GM23338 (cell line): ENCODE data around the gene RUFY1. TPM values are rescaled to one million over a fixed set of nuclear protein-coding genes. Genes with fewer than 3 reads are reported as not detected.

Experiments
- ATAC-seq: fragments of 200-7000 bp; cut with Tn5 transposase; 3 replicates; pipeline ENCODE4 v1.9.1; 2020
- DNase-seq: peaks from one replicate; pipeline ENCODE4 v3.0.0-alpha.2; 2015; ENCODE audit warnings: low spot score
- H2AFZ ChIP-seq: fragments of 200-600 bp; sonication (generic); 2 replicates; pipeline ENCODE4 v1.8.0; 2016; ENCODE audit warnings: antibody characterized with exemption, mild to moderate bottlenecking, moderate library complexity
- H3F3A ChIP-seq: fragments of 200-600 bp; sonication (generic); replicated peaks from 2 replicates; pipeline ENCODE4 v1.8.0; 2017; ENCODE audit warnings: antibody characterized with exemption, mixed run types, low read depth
- H3K27ac ChIP-seq: fragments of 200-600 bp; sonication (generic); 2 replicates; pipeline ENCODE4 v1.6.1; 2016; ENCODE audit warnings: low read depth
- H3K27me3 ChIP-seq: fragments of 200-600 bp; sonication (generic); 2 replicates; pipeline ENCODE4 v1.8.0; 2016; ENCODE audit warnings: mild to moderate bottlenecking, mixed run types, moderate library complexity; ENCODE audit not compliant: insufficient read depth
- H3K36me3 ChIP-seq: fragments of 200-600 bp; sonication (generic); 2 replicates; pipeline ENCODE4 v1.8.0; 2016; ENCODE audit warnings: mild to moderate bottlenecking; ENCODE audit not compliant: insufficient read depth
- H3K4me1 ChIP-seq: fragments of 200-600 bp; sonication (generic); 2 replicates; pipeline ENCODE4 v1.8.0; 2016; ENCODE audit warnings: mild to moderate bottlenecking, moderate library complexity; ENCODE audit not compliant: insufficient read depth
- H3K4me2 ChIP-seq: fragments of 200-600 bp; sonication (generic); 2 replicates; pipeline ENCODE4 v1.7.1; 2017; ENCODE audit warnings: mixed run types
- H3K4me3 ChIP-seq: fragments of 200-600 bp; sonication (generic); 2 replicates; pipeline ENCODE4 v1.6.1; 2016; ENCODE audit warnings: mixed run types
- H3K79me2 ChIP-seq: fragments of 200-600 bp; sonication (generic); replicated peaks from 2 replicates; pipeline ENCODE4 v1.8.0; 2017; ENCODE audit warnings: mild to moderate bottlenecking; ENCODE audit not compliant: insufficient read depth
- H3K9me2 ChIP-seq: fragments of 200-600 bp; sonication (generic); 2 replicates; pipeline ENCODE4 v1.8.0; 2017; ENCODE audit not compliant: insufficient read depth
- H4K20me1 ChIP-seq: fragments of 200-600 bp; sonication (generic); replicated peaks from 2 replicates; pipeline ENCODE4 v1.8.0; 2017; ENCODE audit warnings: mild to moderate bottlenecking; ENCODE audit not compliant: insufficient read depth
- H3K27ac Mint-ChIP-seq: 2 replicates; pipeline ENCODE4 v1.8.0; 2020; ENCODE audit warnings: inconsistent platforms, mild to moderate bottlenecking, moderate library complexity, mixed read lengths
- H3K27me3 Mint-ChIP-seq: 3 replicates; pipeline ENCODE4 v1.8.0; 2022; ENCODE audit warnings: low read depth, mild to moderate bottlenecking, moderate library complexity, mixed read lengths, inconsistent platforms; ENCODE audit not compliant: insufficient read depth, poor library complexity
- H3K36me3 Mint-ChIP-seq: 3 replicates; pipeline ENCODE4 v1.8.0; 2021; ENCODE audit warnings: low read depth, mild to moderate bottlenecking, inconsistent platforms, moderate library complexity, mixed read lengths
- H3K4me1 Mint-ChIP-seq: 3 replicates; pipeline ENCODE4 v1.8.0; 2020; ENCODE audit warnings: mild to moderate bottlenecking, inconsistent platforms, mixed read lengths
- H3K4me3 Mint-ChIP-seq: 3 replicates; pipeline ENCODE4 v1.8.0; 2021; ENCODE audit warnings: moderate library complexity, mild to moderate bottlenecking, inconsistent platforms, mixed read lengths
- H3K9me3 Mint-ChIP-seq: 3 replicates; pipeline ENCODE4 v1.8.0; 2020; ENCODE audit warnings: moderate library complexity, mild to moderate bottlenecking, inconsistent platforms, mixed read lengths
- CREB1 ChIP-seq: fragments of 250-450 bp; sonication (Bioruptor Pico); IDR thresholded peaks from 2 replicates; pipeline ENCODE4 v1.5.0; 2020; ENCODE audit warnings: low read depth, mild to moderate bottlenecking, moderate library complexity
- EZH2 ChIP-seq: fragments of 200-600 bp; sonication (generic); IDR thresholded peaks from one replicate; pipeline ENCODE4 v1.8.0; 2017; ENCODE audit warnings: antibody characterized with exemption, mild to moderate bottlenecking, low read depth; ENCODE audit not compliant: unreplicated experiment
- EZH2phosphoT487 ChIP-seq: fragments of 200-600 bp; sonication (generic); IDR thresholded peaks from one replicate; pipeline ENCODE4 v1.8.1; 2018; ENCODE audit warnings: antibody characterized with exemption; ENCODE audit not compliant: unreplicated experiment
- JUNB ChIP-seq: IDR thresholded peaks from one replicate; pipeline ENCODE4 v1.6.1; 2016; ENCODE audit warnings: antibody characterized with exemption; ENCODE audit not compliant: unreplicated experiment
- NANOG ChIP-seq: IDR thresholded peaks from 2 replicates; pipeline ENCODE4 v1.6.1; 2016; ENCODE audit warnings: antibody characterized with exemption, borderline replicate concordance
- POLR2AphosphoS5 ChIP-seq: IDR thresholded peaks from 2 replicates; pipeline ENCODE4 v1.6.1; 2016; ENCODE audit warnings: antibody characterized with exemption, low read depth
- STAT1 ChIP-seq: IDR thresholded peaks from one replicate; pipeline ENCODE4 v1.6.1; 2016; ENCODE audit warnings: antibody characterized with exemption; ENCODE audit not compliant: unreplicated experiment
- ZNF114 ChIP-seq: fragments of 250-450 bp; sonication (Bioruptor Pico); IDR thresholded peaks from 2 replicates; pipeline ENCODE4 v1.5.0; 2020; ENCODE audit warnings: mild to moderate bottlenecking, moderate library complexity
- ZNF331 ChIP-seq: fragments of 250-450 bp; sonication (Bioruptor Pico); IDR thresholded peaks from 2 replicates; pipeline ENCODE4 v1.5.0; 2020; ENCODE audit warnings: low read depth, mild to moderate bottlenecking, moderate library complexity
- polyA plus RNA-seq: library from polyadenylated mRNA; unstranded; fragments of >200 nt; fragmentation: Nextera tagmentation; extraction: Ambion mirVana; gene quantifications from 2 replicates; pipeline ENCODE4 v1.2.1, GENCODE V29; 2016
- total RNA-seq: library from RNA; depleted of rRNA; stranded (reverse); fragments of >200 nt; shearing (Covaris generic); gene quantifications from 2 replicates; pipeline ENCODE4 v1.2.3, GENCODE V29; 2014
- TF ChIP-seq, protein P1 (sequence below): IDR thresholded peaks from 2 replicates; pipeline ENCODE4 v1.6.1; 2016; ENCODE audit warnings: antibody characterized with exemption
- TF ChIP-seq, protein P2 (sequence below), 2 experiments: fragments of 200-600 bp in 1 of 2; sonication (generic) in 1 of 2; conservative IDR thresholded peaks; 2 replicates each; pipeline versions ENCODE4 v1.5.1 to v1.6.1; 2016 to 2017; ENCODE audit warnings: antibody characterized with exemption in 2 of 2, low read depth in 2 of 2, mild to moderate bottlenecking in 2 of 2, moderate library complexity in 1 of 2
- TF ChIP-seq, protein P3 (sequence below): IDR thresholded peaks from one replicate; pipeline ENCODE4 v1.6.1; 2018; ENCODE audit warnings: antibody characterized with exemption; ENCODE audit not compliant: unreplicated experiment

RUFY1 gene
- total and polyA plus RNA-seq, 2 experiments from 2014 or later, result 25.3 to 31.6 TPM

DNA sequence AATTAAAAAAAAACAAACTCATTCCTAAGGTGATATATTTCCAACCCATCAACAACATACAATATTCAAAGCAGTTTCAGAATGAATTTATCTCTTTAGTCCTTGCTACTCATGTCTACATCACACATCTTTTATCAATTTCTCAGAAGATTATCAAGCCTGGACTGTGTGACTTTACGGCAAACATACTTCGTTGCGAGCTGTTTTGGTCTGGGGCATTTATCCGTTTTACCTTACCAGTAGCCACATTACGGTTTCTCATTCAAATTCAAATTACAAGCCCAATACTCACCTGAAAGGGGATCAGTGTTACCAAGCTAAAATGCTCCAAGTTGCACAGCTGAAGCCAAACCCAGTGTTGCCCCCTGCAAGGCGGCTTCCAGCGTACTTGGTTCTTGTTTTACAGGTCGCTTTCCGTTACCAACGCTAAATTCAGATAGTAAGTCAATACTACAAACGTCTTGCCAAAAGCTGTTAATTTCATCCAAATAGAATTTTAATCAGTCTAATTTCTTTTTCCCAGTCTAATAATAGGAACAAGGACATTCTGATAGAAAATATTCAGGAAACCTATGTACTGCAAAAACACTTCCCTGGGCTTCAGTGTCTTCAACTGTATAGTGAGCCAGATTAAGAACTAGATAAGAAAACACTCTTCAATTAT, 71.3 kb downstream of the RUFY1 start:
- H4K20me1 ChIP-seq, result peaks cover 56% of the 10 kb centered on the region
- peaks cover 28% of the 10 kb centered on the region for H3K27me3 Mint-ChIP-seq
- peaks cover 51% of the 10 kb centered on the region for H3F3A ChIP-seq
- peak overlapping the region; percentile 93 for H3K4me3 ChIP-seq
- no peaks in the 10 kb centered on the region; the same call in 1 of the 3 replicates for H3K9me3 Mint-ChIP-seq
- ATAC-seq (no peak), DNase-seq (no peak)
- no peaks in the 10 kb centered on the region for H3K9me2 ChIP-seq
- H3K4me2 ChIP-seq, result peak overlapping the region; percentile 81
- H3K27me3 ChIP-seq, result no peaks in the 10 kb centered on the region
- H2AFZ ChIP-seq, result no peak overlapping the region
- H3K36me3 ChIP-seq, result peaks cover 58% of the 10 kb centered on the region
- H3K79me2 ChIP-seq, result peaks cover 67% of the 10 kb centered on the region
- peaks cover 67% of the 10 kb centered on the region for H3K36me3 Mint-ChIP-seq
- peak overlapping the region; percentile 100 for H3K4me3 Mint-ChIP-seq
- peaks cover 55% of the 10 kb centered on the region for H3K4me1 Mint-ChIP-seq
- peak overlapping the region; percentile 92 for H3K27ac Mint-ChIP-seq
- H3K4me1 ChIP-seq, result peaks cover 39% of the 10 kb centered on the region
- TF ChIP-seq EZH2phosphoT487 (no peak), JUNB (no peak), EZH2 (no peak), ZNF114 (CRISPR knock-in tag) (no peak), POLR2AphosphoS5 (no peak; the same call in 1 of the 2 replicates), STAT1 (no peak), ZNF331 (CRISPR knock-in tag) (no peak)
- peak overlapping the region; percentile 63 for H3K27ac ChIP-seq

DNA sequence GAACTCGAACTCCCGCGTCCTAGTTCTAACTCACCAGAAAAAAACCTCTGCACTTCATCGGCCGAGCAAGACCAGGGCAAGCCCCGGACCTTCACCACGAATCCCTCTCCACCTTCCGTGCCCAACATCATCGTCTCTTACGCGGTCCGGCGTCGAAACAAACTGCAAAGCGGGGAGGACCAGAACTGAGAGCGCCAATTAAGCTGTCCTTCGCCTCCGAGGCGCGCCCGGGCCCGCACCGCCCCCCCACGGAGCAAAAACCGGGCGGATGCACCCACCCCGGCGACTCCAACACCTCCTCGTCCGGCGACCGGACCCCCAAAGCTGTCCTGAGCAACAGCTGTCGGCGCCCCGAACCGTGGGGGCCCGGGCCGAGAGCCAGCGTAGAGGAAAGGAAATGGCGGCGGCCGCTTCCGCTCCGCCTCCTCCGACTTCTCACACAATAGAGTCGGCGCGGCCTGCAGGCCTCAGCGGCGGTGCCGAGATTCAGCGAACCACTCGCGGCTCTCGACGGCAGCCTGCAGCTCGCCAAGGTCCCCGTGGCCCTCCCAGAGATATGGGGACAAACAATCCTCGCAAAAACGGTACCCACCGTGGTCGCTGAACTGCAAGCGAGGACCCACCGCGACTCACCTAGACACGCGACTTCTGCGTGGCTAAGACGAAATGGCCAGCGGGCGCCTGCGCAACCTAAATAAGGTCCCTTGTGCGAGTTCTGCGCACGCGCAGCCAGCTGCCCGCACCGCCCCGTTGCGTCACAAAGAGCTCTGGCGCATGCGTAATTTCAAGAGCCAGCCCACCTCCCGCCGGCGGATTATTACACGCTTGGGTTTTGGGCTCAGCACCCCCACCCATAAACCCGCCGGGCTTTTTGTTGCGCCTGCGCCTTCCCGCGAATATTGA, 72.9 kb downstream of the RUFY1 start, which contains the start of gene HNRNPH1:
TSS of gene HNRNPH1 (minus strand) at position 669 of the 903 bp plus-strand sequence. CDS start at position 131, 538 bp downstream.
- H3K4me1 ChIP-seq, result peaks cover 36% of the 10 kb centered on the region
- peaks cover 51% of the 10 kb centered on the region for H3K79me2 ChIP-seq
- peak; percentile 97 for DNase-seq
- H4K20me1 ChIP-seq, result peaks cover 42% of the 10 kb centered on the region
- peaks cover 43% of the 10 kb centered on the region for H3K36me3 ChIP-seq
- peak within 1 kb of the TSS; percentile 100 for H3K4me3 Mint-ChIP-seq
- H3K27me3 ChIP-seq, result no peaks in the 10 kb centered on the region
- ATAC-seq, result peak; percentile 45
- peak within 1 kb of the TSS; percentile 100 for H3K27ac Mint-ChIP-seq
- no peaks in the 10 kb centered on the region for H3K9me2 ChIP-seq
- H3K27ac ChIP-seq, result peak within 1 kb of the TSS; percentile 98
- H3F3A ChIP-seq, result peaks cover 35% of the 10 kb centered on the region
- H3K4me1 Mint-ChIP-seq, result peaks cover 43% of the 10 kb centered on the region
- H3K36me3 Mint-ChIP-seq, result peaks cover 51% of the 10 kb centered on the region
- H2AFZ ChIP-seq, result peak within 1 kb of the TSS; percentile 31
- no peaks in the 10 kb centered on the region; the same call in 1 of the 3 replicates for H3K9me3 Mint-ChIP-seq
- peaks cover 32% of the 10 kb centered on the region for H3K27me3 Mint-ChIP-seq
- peak within 1 kb of the TSS; percentile 93 for H3K4me3 ChIP-seq
- H3K4me2 ChIP-seq, result peak within 1 kb of the TSS; percentile 86
- TF ChIP-seq JUNB (no peak), NANOG (no peak), STAT1 (no peak), POLR2AphosphoS5 (peak; percentile 100), EZH2phosphoT487 (no peak), CREB1 (CRISPR knock-in tag) (peak; percentile 77), EZH2 (no peak), ZNF331 (CRISPR knock-in tag) (no peak), ZNF114 (CRISPR knock-in tag) (no peak)
- TF ChIP-seq, protein P1, sequence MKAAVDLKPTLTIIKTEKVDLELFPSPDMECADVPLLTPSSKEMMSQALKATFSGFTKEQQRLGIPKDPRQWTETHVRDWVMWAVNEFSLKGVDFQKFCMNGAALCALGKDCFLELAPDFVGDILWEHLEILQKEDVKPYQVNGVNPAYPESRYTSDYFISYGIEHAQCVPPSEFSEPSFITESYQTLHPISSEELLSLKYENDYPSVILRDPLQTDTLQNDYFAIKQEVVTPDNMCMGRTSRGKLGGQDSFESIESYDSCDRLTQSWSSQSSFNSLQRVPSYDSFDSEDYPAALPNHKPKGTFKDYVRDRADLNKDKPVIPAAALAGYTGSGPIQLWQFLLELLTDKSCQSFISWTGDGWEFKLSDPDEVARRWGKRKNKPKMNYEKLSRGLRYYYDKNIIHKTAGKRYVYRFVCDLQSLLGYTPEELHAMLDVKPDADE, result peak; percentile 65
- TF ChIP-seq, protein P2, sequence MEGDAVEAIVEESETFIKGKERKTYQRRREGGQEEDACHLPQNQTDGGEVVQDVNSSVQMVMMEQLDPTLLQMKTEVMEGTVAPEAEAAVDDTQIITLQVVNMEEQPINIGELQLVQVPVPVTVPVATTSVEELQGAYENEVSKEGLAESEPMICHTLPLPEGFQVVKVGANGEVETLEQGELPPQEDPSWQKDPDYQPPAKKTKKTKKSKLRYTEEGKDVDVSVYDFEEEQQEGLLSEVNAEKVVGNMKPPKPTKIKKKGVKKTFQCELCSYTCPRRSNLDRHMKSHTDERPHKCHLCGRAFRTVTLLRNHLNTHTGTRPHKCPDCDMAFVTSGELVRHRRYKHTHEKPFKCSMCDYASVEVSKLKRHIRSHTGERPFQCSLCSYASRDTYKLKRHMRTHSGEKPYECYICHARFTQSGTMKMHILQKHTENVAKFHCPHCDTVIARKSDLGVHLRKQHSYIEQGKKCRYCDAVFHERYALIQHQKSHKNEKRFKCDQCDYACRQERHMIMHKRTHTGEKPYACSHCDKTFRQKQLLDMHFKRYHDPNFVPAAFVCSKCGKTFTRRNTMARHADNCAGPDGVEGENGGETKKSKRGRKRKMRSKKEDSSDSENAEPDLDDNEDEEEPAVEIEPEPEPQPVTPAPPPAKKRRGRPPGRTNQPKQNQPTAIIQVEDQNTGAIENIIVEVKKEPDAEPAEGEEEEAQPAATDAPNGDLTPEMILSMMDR (conservative IDR thresholded peaks at IDR 0.05; ENCODE audit: low read depth in 2 of 2), result no peak
- TF ChIP-seq, protein P3, sequence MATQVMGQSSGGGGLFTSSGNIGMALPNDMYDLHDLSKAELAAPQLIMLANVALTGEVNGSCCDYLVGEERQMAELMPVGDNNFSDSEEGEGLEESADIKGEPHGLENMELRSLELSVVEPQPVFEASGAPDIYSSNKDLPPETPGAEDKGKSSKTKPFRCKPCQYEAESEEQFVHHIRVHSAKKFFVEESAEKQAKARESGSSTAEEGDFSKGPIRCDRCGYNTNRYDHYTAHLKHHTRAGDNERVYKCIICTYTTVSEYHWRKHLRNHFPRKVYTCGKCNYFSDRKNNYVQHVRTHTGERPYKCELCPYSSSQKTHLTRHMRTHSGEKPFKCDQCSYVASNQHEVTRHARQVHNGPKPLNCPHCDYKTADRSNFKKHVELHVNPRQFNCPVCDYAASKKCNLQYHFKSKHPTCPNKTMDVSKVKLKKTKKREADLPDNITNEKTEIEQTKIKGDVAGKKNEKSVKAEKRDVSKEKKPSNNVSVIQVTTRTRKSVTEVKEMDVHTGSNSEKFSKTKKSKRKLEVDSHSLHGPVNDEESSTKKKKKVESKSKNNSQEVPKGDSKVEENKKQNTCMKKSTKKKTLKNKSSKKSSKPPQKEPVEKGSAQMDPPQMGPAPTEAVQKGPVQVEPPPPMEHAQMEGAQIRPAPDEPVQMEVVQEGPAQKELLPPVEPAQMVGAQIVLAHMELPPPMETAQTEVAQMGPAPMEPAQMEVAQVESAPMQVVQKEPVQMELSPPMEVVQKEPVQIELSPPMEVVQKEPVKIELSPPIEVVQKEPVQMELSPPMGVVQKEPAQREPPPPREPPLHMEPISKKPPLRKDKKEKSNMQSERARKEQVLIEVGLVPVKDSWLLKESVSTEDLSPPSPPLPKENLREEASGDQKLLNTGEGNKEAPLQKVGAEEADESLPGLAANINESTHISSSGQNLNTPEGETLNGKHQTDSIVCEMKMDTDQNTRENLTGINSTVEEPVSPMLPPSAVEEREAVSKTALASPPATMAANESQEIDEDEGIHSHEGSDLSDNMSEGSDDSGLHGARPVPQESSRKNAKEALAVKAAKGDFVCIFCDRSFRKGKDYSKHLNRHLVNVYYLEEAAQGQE, result no peak
